ENCODE data around the gene NKTR.

NKTR gene

GRCh38 chr3:42683875-42684598, 83.6 kb downstream of the NKTR start:
- H3K4me1 ChIP-seq (ENCODE audit: control insufficient read depth, insufficient read depth, low read length, unreplicated experiment), result peaks cover 17% of the 10 kb centered on the region
- H3K27me3 ChIP-seq (ENCODE audit: insufficient read depth, low read length), result peaks cover 23% of the 10 kb centered on the region
- H3K36me3 ChIP-seq (ENCODE audit: insufficient read depth, low read length), result no peaks in the 10 kb centered on the region
- H3K79me2 ChIP-seq (ENCODE audit: control insufficient read depth, insufficient read depth, low read length, unreplicated experiment), result no peaks in the 10 kb centered on the region
- H3K4me3 ChIP-seq (ENCODE audit: low read depth, low read length), result no peak overlapping the region
- H2AFZ ChIP-seq (ENCODE audit: low read length, unreplicated experiment), result no peak overlapping the region
- H3K27ac ChIP-seq (ENCODE audit: low read depth, low read length), result no peak overlapping the region

GRCh38 chr3:42684632-42685362, 84.3 kb downstream of the NKTR start:
- H3K79me2 ChIP-seq (ENCODE audit: control insufficient read depth, insufficient read depth, low read length, unreplicated experiment), result no peaks in the 10 kb centered on the region
- H3K4me1 ChIP-seq (ENCODE audit: control insufficient read depth, insufficient read depth, low read length, unreplicated experiment), result peaks cover 17% of the 10 kb centered on the region
- H3K27me3 ChIP-seq (ENCODE audit: insufficient read depth, low read length), result peaks cover 23% of the 10 kb centered on the region
- no peaks in the 10 kb centered on the region for H3K36me3 ChIP-seq (ENCODE audit: insufficient read depth, low read length)
- H3K27ac ChIP-seq (ENCODE audit: low read depth, low read length), result no peak overlapping the region
- no peak overlapping the region for H2AFZ ChIP-seq (ENCODE audit: low read length, unreplicated experiment)
- H3K4me3 ChIP-seq (ENCODE audit: low read depth, low read length), result no peak overlapping the region

- H2AFZ ChIP-seq (ENCODE audit: low read length, unreplicated experiment), result no peak within 1 kb of the TSS
- H3K4me3 ChIP-seq (ENCODE audit: low read depth, low read length), result peak within 1 kb of the TSS; percentile 50; the same call in 1 of the 2 replicates
- no peaks in the 10 kb centered on the region for H3K79me2 ChIP-seq (ENCODE audit: control insufficient read depth, insufficient read depth, low read length, unreplicated experiment)
- peaks cover 23% of the 10 kb centered on the region for H3K27me3 ChIP-seq (ENCODE audit: insufficient read depth, low read length)
- H3K36me3 ChIP-seq (ENCODE audit: insufficient read depth, low read length), result no peaks in the 10 kb centered on the region
- H3K4me1 ChIP-seq (ENCODE audit: control insufficient read depth, insufficient read depth, low read length, unreplicated experiment), result peaks cover 16% of the 10 kb centered on the region
- no peak within 1 kb of the TSS for H3K27ac ChIP-seq (ENCODE audit: low read depth, low read length)
Measured at GRCh38 chr3:42685363-42685881, 84.9 kb downstream of the NKTR start, which contains the start of gene KLHL40. KLHL40 (plus strand) TSS chr3:42685537; CDS start chr3:42685619, 82 bp downstream.

GRCh38 chr3:42685891-42686820, 85.7 kb downstream of the NKTR start:
- no peak overlapping the region for H2AFZ ChIP-seq (ENCODE audit: low read length, unreplicated experiment)
- no peaks in the 10 kb centered on the region for H3K79me2 ChIP-seq (ENCODE audit: control insufficient read depth, insufficient read depth, low read length, unreplicated experiment)
- H3K36me3 ChIP-seq (ENCODE audit: insufficient read depth, low read length), result no peaks in the 10 kb centered on the region
- H3K4me1 ChIP-seq (ENCODE audit: control insufficient read depth, insufficient read depth, low read length, unreplicated experiment), result peaks cover 10% of the 10 kb centered on the region
- H3K27me3 ChIP-seq (ENCODE audit: insufficient read depth, low read length), result peaks cover 23% of the 10 kb centered on the region
- H3K4me3 ChIP-seq (ENCODE audit: low read depth, low read length), result peak overlapping the region; percentile 50; the same call in 1 of the 2 replicates
- H3K27ac ChIP-seq (ENCODE audit: low read depth, low read length), result no peak overlapping the region

GRCh38 chr3:42686832-42687650, 86.6 kb downstream of the NKTR start:
- Histone ChIP-seq H3K27ac (ENCODE audit: low read depth, low read length) (no peak overlapping the region), H3K4me1 (ENCODE audit: control insufficient read depth, insufficient read depth, low read length, unreplicated experiment) (peaks cover 10% of the 10 kb centered on the region), H3K36me3 (ENCODE audit: insufficient read depth, low read length) (no peaks in the 10 kb centered on the region), H3K4me3 (ENCODE audit: low read depth, low read length) (no peak overlapping the region), H3K79me2 (ENCODE audit: control insufficient read depth, insufficient read depth, low read length, unreplicated experiment) (no peaks in the 10 kb centered on the region), H2AFZ (ENCODE audit: low read length, unreplicated experiment) (no peak overlapping the region), H3K27me3 (ENCODE audit: insufficient read depth, low read length) (peaks cover 31% of the 10 kb centered on the region)

- peaks cover 34% of the 10 kb centered on the region for H3K27me3 ChIP-seq (ENCODE audit: insufficient read depth, low read length)
- H3K27ac ChIP-seq (ENCODE audit: low read depth, low read length), result no peak overlapping the region
- no peak overlapping the region for H2AFZ ChIP-seq (ENCODE audit: low read length, unreplicated experiment)
- H3K79me2 ChIP-seq (ENCODE audit: control insufficient read depth, insufficient read depth, low read length, unreplicated experiment), result no peaks in the 10 kb centered on the region
- H3K4me3 ChIP-seq (ENCODE audit: low read depth, low read length), result no peak overlapping the region
- peaks cover 10% of the 10 kb centered on the region for H3K4me1 ChIP-seq (ENCODE audit: control insufficient read depth, insufficient read depth, low read length, unreplicated experiment)
- H3K36me3 ChIP-seq (ENCODE audit: insufficient read depth, low read length), result no peaks in the 10 kb centered on the region
Measured at GRCh38 chr3:42688016-42688415, 87.5 kb downstream of the NKTR start.

GRCh38 chr3:42688487-42689420, 88.3 kb downstream of the NKTR start:
- peaks cover 34% of the 10 kb centered on the region for H3K27me3 ChIP-seq (ENCODE audit: insufficient read depth, low read length)
- H3K27ac ChIP-seq (ENCODE audit: low read depth, low read length), result no peak overlapping the region
- peaks cover 6% of the 10 kb centered on the region for H3K4me1 ChIP-seq (ENCODE audit: control insufficient read depth, insufficient read depth, low read length, unreplicated experiment)
- H2AFZ ChIP-seq (ENCODE audit: low read length, unreplicated experiment), result no peak overlapping the region
- H3K4me3 ChIP-seq (ENCODE audit: low read depth, low read length), result no peak overlapping the region
- no peaks in the 10 kb centered on the region for H3K79me2 ChIP-seq (ENCODE audit: control insufficient read depth, insufficient read depth, low read length, unreplicated experiment)
- H3K36me3 ChIP-seq (ENCODE audit: insufficient read depth, low read length), result no peaks in the 10 kb centered on the region

- no peaks in the 10 kb centered on the region for H3K79me2 ChIP-seq (ENCODE audit: control insufficient read depth, insufficient read depth, low read length, unreplicated experiment)
- no peak overlapping the region for H3K27ac ChIP-seq (ENCODE audit: low read depth, low read length)
- H3K4me1 ChIP-seq (ENCODE audit: control insufficient read depth, insufficient read depth, low read length, unreplicated experiment), result peaks cover 2% of the 10 kb centered on the region
Measured at GRCh38 chr3:42689421-42690014, 89.0 kb downstream of the NKTR start.

GRCh38 chr3:42690191-42690590, 89.7 kb downstream of the NKTR start:
- no peaks in the 10 kb centered on the region for H3K4me1 ChIP-seq (ENCODE audit: control insufficient read depth, insufficient read depth, low read length, unreplicated experiment)
- no peak overlapping the region for H2AFZ ChIP-seq (ENCODE audit: low read length, unreplicated experiment)
- no peaks in the 10 kb centered on the region for H3K79me2 ChIP-seq (ENCODE audit: control insufficient read depth, insufficient read depth, low read length, unreplicated experiment)
- H3K27ac ChIP-seq (ENCODE audit: low read depth, low read length), result no peak overlapping the region
- H3K27me3 ChIP-seq (ENCODE audit: insufficient read depth, low read length), result peaks cover 30% of the 10 kb centered on the region
- H3K4me3 ChIP-seq (ENCODE audit: low read depth, low read length), result no peak overlapping the region
- H3K36me3 ChIP-seq (ENCODE audit: insufficient read depth, low read length), result no peaks in the 10 kb centered on the region

More at GRCh38 chr3:42689421-42690014, 89.0 kb downstream of the NKTR start:
- H3K4me3 ChIP-seq (ENCODE audit: low read depth, low read length), result no peak overlapping the region
- no peaks in the 10 kb centered on the region for H3K36me3 ChIP-seq (ENCODE audit: insufficient read depth, low read length)
- no peak overlapping the region for H2AFZ ChIP-seq (ENCODE audit: low read length, unreplicated experiment)
- H3K27me3 ChIP-seq (ENCODE audit: insufficient read depth, low read length), result peaks cover 34% of the 10 kb centered on the region

Measured in ACC112 (cell line).